ENCODE measurements around the gene MYO1A.
"Not testable (repeated sequence)": the region's sequence is repeated elsewhere in the genome, so short reads cannot be mapped to it uniquely, and the experiment has no call there.

MYO1A gene

DNA sequence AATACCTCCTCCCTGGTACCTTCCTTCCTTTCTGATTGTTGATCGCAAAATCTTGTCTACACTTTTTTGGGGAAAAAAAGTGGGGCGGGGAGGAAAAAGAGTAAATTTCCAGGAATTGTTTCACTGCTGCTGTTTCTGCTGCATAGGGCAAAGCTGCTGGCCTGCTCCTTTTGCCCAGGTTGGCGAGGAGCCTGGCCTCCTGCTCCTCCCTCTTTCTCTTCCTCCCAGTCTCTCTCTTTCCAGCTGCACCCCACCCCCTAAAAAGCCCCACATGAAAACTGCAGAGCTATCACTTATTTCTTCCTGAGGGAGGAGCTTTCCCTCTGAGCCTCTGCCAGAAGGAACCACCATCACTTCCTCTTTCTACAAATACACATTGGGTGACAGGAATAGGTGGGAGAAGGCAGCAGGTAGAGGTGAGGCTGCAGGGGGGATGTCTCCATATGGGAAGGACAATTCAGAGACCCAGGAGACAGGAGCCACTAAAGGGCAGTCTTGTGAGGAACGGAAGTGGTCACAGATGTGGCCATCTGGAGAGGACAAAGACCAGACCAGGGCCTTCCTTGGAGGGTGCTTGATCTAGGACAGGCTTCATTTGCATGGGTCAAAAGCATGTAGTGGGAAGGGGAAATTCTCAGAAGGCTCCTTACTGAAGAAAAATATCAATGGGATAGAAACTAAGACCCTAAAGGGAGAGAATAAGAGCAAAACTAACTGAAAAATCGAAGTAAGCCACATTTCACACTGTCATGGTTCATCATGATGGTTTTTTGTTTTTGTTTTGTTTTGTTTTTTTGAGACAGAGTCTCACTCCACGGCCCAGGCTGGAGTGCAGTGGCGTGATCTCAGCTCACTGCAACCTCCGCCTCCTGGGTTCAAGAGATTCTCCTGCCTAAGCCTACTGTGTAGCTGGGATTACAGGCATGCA lies 58.3 kb downstream of the MYO1A start:
- FAIRE-seq: no peak

DNA sequence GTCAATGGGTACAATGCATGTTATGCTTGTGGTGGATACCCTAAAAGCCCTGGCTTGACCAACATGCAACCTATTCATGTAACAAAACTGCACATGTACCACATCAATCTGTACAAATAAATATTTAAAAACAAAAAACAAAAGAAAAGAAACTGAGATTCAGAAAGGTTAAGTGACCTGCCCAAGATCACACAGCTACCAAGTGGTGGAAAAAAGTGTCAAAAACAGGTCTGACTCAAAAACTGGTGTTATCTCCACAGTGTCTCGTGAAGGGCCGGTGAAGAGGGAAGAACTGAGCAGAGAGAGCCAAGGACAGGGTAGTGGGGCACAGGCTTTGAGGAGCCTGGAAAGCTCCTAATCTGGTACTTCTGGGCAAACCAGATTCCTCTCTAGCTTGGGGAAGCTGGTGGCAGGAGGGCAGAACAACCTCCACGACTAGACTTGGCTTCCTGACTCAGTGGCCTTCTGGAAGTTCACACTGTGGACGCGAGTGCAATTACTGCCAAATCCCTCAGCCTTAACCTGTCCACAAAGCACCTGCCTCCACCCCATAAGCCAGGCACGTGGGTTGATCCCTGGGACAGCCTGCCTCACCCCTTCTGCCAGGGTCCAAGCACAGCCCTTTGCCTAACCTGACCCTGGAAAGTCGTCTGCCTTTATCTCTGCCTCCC lies 59.1 kb downstream of the MYO1A start:
- no peak for FAIRE-seq

GRCh38 chr12:56989861-56990610 lies 59.9 kb downstream of the MYO1A start:
- no peak for FAIRE-seq

GRCh38 chr12:56988207-56988739 lies 61.7 kb downstream of the MYO1A start:
- no peak for FAIRE-seq

GRCh38 chr12:56987551-56988053 lies 62.3 kb downstream of the MYO1A start:
- no peak for FAIRE-seq

DNA sequence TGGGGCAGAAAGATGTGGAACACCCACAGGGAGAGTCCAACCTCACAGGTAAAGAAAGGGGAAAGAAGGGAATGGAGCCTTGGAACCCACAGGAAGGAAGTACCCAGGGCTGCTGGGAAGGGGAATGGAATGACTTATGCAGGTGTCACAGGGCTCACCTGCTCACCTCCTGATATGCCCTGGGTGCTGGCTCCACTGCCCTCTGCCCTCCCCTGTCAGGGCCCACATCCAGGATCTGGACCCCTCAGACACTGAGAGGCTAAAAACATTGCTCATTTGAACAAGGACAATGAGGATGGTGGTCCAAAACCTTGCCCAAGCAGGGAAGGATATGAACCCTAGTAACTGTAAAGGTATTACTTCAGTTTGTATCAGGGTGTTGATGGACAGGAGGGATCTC lies 62.9 kb downstream of the MYO1A start:
- no peak for FAIRE-seq

GRCh38 chr12:56985714-56986113 lies 64.2 kb downstream of the MYO1A start:
- FAIRE-seq: not testable (repeated sequence)

DNA sequence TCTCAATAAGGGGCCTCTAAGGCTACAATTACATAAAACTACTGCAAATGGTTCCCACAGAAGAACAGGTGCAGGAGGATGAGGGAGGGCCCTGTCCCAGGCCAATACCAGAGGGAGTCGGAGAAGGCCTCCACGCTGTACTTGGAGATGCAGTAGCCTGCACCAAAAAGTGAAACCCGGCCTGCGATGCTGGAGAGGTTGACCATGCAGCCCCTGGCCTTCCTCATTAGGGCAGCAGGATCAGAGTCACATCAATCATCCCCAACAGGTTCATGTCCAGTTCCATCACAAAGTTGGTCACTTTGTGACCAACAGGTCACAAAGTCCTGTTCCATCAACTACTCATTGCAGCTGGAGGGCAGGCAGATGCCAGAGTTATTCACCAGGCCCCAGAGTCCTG lies 66.5 kb downstream of the MYO1A start:
- no peak for FAIRE-seq

DNA sequence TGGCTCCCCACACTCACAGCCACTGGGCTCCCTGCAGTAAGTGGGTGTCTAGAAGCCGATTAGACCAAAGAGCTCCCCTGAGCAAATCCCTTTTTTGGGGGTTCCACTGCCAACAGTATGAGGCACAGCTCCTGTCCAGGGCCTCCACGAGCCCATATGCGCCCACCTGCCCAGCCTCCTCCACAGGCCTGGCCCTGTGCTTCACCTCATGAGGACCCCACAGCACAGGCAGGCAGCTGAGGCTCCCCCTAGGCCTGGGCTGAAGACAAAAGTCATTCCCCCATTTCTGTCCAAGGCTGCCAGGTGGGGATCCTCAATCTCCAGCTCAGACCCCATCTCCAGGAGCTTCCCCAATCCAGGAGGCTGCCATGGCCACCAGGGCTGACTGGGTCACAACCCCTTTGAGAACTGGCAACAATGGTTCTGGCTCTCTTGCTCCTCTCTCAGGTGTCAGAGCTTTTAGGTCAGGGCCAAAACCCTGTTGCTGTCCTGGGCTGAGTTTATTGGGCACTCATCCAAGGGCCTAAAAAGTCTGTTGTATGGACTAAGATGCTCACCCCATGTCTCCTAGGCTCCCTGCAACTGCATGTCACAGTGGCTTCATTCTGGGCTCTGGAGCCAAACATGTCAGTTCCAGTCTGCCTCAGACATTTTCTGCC lies 67.2 kb downstream of the MYO1A start:
- FAIRE-seq: not testable (repeated sequence)

DNA sequence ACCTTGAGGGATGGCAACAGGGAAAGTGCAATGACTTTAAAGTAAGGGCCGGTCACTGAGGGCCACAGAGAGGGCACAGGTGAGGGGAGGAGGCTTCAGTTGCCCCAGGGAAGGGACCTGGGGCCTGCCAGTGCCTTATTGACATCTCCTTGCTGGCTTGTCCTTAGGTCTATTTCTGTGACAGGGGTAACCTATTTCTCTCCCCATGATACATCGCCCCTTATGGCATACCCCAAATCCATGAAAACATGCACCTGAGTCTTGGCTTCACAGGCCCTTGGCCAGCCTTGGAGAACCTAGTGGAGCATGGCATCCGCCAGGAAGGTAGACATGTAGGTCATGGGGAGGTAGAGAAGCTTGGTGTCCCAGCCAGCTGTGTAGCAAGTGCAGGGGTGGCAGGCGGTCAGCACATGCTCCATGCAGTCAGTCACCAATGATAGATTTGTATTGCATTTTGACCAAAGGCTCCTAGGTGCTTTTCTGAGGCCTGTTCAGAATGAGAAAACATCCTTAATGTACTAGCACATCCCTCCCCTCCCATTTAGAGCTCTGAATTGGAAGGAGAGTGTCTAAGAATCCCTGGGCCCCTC lies 68.9 kb downstream of the MYO1A start:
- FAIRE-seq: no peak

- no peak for FAIRE-seq
Observed at GRCh38 chr12:56980268-56980667, 69.7 kb downstream of the MYO1A start.

DNA sequence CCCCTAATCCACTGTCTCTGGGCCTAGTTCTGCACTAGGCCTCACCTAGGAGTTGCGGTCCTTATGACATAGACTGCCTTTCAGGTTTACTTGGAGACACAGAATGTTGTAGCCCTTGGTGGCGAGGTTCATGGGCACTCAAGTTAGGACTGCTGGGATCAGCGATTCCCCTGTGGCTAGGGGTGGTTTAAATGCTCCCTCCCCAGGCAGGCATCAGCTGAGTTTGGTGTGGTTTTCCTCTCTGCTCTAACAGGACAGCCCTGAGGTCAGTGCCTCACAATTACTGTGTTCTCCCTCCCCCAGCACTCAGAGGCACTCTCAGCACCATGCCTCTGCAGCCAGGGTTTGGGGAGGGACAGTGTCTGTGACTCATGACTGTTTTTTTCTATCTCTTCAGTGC lies 70.3 kb downstream of the MYO1A start:
- FAIRE-seq: no peak

Data from colon (tissue), 2 donors.